ENCODE measurements around the gene KCNMA1. TPM values are rescaled to one million over a fixed set of nuclear protein-coding genes. Genes with fewer than 3 reads are reported as not detected.

The KCNMA1 gene
- total RNA-seq, 1 donor from 2014 or later: 2.2 TPM

- intact Hi-C loops (cut with DNase I): no loop called here
- ATAC-seq (no peak), DNase-seq (ENCODE audit: missing footprints) (no peak)
Measured at GRCh38 chr10:77332256-77332655, 305.4 kb downstream of the KCNMA1 start.

GRCh38 chr10:77328272-77328816 is 309.3 kb downstream of the KCNMA1 start:
- intact Hi-C loops (cut with DNase I): no loop called here
- no peak for ATAC-seq
- no peak for DNase-seq (ENCODE audit: missing footprints)

GRCh38 chr10:77325233-77325537 is 312.4 kb downstream of the KCNMA1 start:
- ATAC-seq: no peak
- DNase-seq (ENCODE audit: missing footprints): no peak
- intact Hi-C loops (cut with DNase I): no loop called here

DNA sequence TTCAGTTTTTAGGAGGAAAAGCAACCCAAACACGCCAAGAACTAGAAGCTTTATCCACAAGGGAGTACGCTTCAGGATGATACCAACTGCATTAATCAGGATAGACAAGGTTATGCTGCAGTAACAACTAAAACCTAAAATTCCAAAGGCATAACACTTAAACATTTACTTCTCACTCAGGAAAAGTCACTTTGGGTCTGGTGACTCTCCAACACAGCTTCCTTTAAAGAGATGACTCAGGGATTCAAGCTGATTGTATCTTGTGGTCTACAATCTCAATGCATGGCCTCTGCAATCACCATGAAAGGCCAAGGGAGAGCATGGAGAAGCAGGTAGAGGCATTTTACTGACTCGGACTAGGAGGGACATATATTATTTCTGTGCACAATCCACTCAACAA is 315.8 kb downstream of the KCNMA1 start:
- intact Hi-C loops (cut with DNase I): no loop called here
- DNase-seq (ENCODE audit: missing footprints) (no peak), ATAC-seq (no peak)

- intact Hi-C loops (cut with DNase I): no loop called here
- ATAC-seq (no peak), DNase-seq (ENCODE audit: missing footprints) (no peak)
Measured at GRCh38 chr10:77320971-77321471, 316.6 kb downstream of the KCNMA1 start.

DNA sequence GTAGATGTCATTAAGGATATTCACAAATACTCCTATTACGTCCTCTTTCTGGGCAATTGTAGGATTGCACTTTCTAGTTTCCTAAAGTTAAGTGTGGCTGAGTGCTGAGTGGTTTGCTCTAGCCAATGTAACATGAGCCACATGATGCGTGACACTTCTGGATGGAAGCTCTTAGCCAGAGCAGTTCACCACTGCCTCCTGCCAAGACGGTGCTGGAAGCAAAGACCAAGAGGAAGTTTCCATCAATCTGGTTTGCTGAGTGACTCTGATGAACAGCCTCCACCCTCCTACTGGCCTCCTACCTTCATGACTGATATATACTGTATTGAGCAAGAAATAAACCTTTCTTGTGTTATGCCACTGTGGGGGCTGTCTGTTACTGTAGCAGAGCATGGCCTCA is 318.1 kb downstream of the KCNMA1 start:
- ATAC-seq: no peak
- intact Hi-C loops (cut with DNase I): no loop called here
- DNase-seq (ENCODE audit: missing footprints): no peak

GRCh38 chr10:77318739-77319138 is 318.9 kb downstream of the KCNMA1 start:
- DNase-seq (ENCODE audit: missing footprints): no peak
- ATAC-seq: no peak
- intact Hi-C loops (cut with DNase I): no loop called here

DNA sequence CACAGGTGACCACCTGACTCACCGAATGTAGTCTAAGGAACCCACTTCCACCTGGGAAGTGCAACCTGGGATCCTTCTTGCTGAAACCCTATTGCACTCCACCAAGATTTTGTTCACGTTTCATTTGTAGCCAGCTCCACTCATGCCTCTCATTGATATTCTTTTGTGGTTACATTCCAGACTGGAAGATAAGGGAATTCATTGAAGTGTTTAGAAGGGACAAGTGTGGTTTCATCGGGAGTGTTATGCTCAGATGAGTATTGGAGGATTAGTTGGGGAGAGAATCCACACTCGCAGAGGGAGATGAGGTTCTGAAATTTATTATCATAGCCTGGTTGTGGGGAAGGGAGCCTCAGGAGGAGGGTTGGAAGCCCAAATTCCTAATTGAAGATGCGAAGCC is 320.4 kb downstream of the KCNMA1 start:
- no peak for DNase-seq (ENCODE audit: missing footprints)
- intact Hi-C loops (cut with DNase I): no loop called here
- no peak for ATAC-seq

- DNase-seq (ENCODE audit: missing footprints) (no peak), ATAC-seq (no peak)
- intact Hi-C loops (cut with DNase I): no loop called here
Measured at GRCh38 chr10:77315496-77316129, 322.0 kb downstream of the KCNMA1 start.

GRCh38 chr10:77313066-77313750 is 324.4 kb downstream of the KCNMA1 start:
- DNase-seq (ENCODE audit: missing footprints) (no peak), ATAC-seq (no peak)
- intact Hi-C loops (cut with DNase I): no loop called here

- no peak for ATAC-seq
- intact Hi-C loops (cut with DNase I): no loop called here
- no peak for DNase-seq (ENCODE audit: missing footprints)
Measured at GRCh38 chr10:77311186-77311585, 326.4 kb downstream of the KCNMA1 start.

DNA sequence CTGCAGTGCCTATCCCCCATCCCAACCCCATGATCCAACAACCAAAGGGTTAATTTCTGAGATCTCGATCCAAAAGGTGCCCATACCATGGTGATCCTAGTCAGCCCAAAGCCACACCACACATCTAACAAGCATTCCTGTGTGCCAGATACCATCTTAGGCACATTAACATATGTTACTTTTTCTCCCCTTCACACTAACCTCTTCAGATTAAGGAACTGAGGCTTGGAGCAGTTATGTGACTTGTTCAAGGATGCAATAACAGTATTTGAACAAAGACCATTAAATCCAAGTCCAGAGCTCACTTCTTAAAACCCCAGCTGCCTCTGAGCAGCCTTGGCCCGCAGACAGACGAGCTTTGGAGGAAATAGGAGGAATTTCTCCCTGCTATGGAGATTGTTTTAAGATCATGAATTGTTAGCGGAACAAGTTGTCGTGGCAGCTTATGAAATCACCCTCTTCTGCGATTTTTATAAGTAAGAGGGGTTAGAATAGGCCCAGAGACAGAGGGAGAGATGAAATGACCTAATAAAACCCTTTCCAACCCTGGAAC is 327.2 kb downstream of the KCNMA1 start:
- DNase-seq (ENCODE audit: missing footprints) (no peak), ATAC-seq (no peak)
- intact Hi-C loops (cut with DNase I): no loop called here

DNA sequence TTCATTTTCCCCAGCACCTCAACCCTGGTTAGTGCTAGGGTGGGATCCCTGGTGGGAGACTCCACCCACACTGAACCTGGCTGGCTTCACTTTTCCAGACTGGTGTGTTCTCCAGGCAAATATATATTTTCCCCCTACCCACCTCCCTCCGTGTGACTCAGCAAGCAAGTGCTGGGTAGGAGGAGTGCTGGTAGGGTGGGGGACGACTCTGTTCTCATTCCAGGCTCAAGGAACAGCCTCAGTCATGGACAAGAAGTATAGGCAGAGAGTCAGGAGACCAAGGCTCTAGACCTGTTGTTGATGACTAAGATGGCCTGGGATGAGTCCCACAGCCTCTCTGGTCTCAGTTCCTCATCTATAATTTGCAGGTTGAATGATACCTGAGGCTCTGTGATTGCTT is 328.1 kb downstream of the KCNMA1 start:
- intact Hi-C loops (cut with DNase I): no loop called here
- ATAC-seq (no peak), DNase-seq (ENCODE audit: missing footprints) (no peak)

- ATAC-seq: no peak
- DNase-seq (ENCODE audit: missing footprints): no peak
- intact Hi-C loops (cut with DNase I): no loop called here
Measured at GRCh38 chr10:77309092-77309491, 328.5 kb downstream of the KCNMA1 start.

- intact Hi-C loops (cut with DNase I): no loop called here
- DNase-seq (ENCODE audit: missing footprints) (no peak), ATAC-seq (no peak)
Measured at GRCh38 chr10:77308084-77308732, 329.4 kb downstream of the KCNMA1 start.

GRCh38 chr10:77306666-77307065 is 330.9 kb downstream of the KCNMA1 start:
- no peak for DNase-seq (ENCODE audit: missing footprints)
- intact Hi-C loops (cut with DNase I): no loop called here
- no peak for ATAC-seq

DNA sequence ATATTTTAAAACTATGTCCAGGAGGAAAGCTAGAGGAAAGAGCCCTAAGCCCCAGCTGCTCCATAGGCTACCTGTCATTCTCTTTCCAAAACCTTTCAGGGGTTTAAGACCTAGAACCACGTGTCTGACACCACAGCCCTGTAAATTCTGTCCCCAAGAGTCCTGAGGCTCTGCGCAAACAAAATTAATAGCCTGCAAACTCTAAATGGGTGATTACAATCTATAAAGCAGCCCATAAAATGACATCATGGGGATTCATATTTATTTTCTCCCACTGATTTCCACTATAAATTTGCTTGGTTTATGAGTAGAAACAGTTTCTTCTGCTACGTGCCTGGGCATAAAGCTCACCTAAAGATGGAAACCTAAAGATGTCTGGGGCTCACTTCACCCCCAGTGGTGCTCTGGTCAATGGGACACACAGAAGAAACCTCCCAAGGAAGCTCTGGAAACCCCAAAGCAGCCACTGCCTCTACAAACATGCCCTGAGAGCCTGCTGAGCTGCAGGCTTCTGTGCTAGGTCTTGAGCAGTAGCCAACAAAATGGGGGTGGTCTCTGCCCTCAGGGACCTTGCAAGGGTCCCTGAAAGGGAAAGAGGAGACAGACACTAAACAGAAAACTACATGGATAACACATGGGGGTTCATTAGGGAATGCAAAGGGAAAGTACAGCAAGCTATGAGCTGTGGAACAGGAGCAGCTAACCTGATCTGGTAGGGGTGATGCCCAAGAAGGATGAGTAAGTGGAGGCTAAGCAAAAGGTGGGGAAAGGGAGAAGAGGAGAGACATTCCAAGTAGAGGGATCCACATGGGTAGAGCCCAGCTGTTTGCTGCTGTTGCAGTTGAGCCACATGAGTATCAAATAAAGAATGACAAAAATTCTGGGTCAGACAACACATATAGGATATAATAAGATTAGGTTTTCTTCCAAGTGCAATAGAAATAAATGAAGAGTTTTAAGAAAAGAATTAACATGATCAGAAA is 331.7 kb downstream of the KCNMA1 start:
- intact Hi-C loops (cut with DNase I): no loop called here
- DNase-seq (ENCODE audit: missing footprints) (no peak), ATAC-seq (no peak)

DNA sequence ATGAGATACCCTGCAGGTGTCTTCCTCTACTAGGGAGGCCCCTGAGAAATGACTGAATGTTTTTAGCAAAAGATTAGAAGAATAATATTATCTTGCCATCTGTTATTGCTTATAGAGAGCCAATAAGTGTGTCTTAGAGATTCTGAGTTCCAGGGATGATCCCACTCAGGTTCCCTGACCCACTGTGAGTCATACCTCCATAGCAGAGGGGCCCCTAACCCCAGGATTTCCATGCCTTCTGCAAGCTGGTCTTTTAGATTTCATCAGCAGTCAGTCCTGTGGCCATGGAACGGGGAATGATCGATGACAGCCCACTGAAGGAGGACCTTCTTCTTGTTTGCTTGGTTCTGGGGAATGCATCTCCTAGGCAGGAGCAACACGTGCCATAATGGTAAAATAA is 333.4 kb downstream of the KCNMA1 start:
- ATAC-seq (no peak), DNase-seq (ENCODE audit: missing footprints) (no peak)
- intact Hi-C loops (cut with DNase I): no loop called here

GRCh38 chr10:77301305-77301730 is 336.3 kb downstream of the KCNMA1 start:
- ATAC-seq: no peak
- no peak for DNase-seq (ENCODE audit: missing footprints)
- intact Hi-C loops (cut with DNase I): no loop called here

Measured in Right ventricle myocardium inferior (tissue), 1 donor.